A549 (cell line): ENCODE measurements around the gene RNF34. TPM values are rescaled to one million over a fixed set of nuclear protein-coding genes. Genes with fewer than 3 reads are reported as not detected.

ENCODE experiments used
- ATAC-seq, 2 experiments: fragments of 200-7000 bp in 1 of 2; fragments of >200 bp in 1 of 2; cut with Nextera tagmentation in 1 of 2; cut with Tn5 transposase in 1 of 2; 3 replicates each; pipeline versions ENCODE4 v1.8.0 to v1.9.1; 2018 to 2020; ENCODE audit warnings: mild to moderate bottlenecking in 1 of 2, moderate library complexity in 1 of 2
- CTCF ChIA-PET: fragments of 300-600 bp; sonication (Branson Sonifier 250); formaldehyde crosslinking; extraction: SDS; loops from one replicate; lab custom pipeline; 2021; ENCODE audit warnings: antibody characterized with exemption, inconsistent platforms; lab: Yijun Ruan, JAX
- POLR2A ChIA-PET: fragments of 350-600 bp; formaldehyde crosslinking; extraction: SDS; loops from one replicate; lab custom pipeline; 2021; ENCODE audit warnings: antibody characterized with exemption, inconsistent platforms; lab: Yijun Ruan, JAX
- DNase-seq, 2 experiments: peaks; one replicate each; pipeline versions ENCODE4 v3.0.0 to v3.0.0-alpha.2; 2011 to 2016; ENCODE audit warnings: low read depth in 1 of 2, low spot score in 1 of 2
- FAIRE-seq: peaks from 2 replicates; lab custom pipeline; 2011; peaks lifted over from hg19 to GRCh38; lab: Jason Lieb, UNC
- H3K27ac ChIP-seq, 2 experiments: fragments of >200 bp; sonication (Bioruptor Twin); formaldehyde crosslinking; 3 replicates each; pipeline ENCODE4 v1.5.1; 2016 to 2017
- H3K4me1 ChIP-seq: fragments of >200 bp; sonication (Bioruptor Twin); formaldehyde crosslinking; 3 replicates; pipeline ENCODE4 v1.6.1; 2016
- H3K4me2 ChIP-seq: fragments of >200 bp; sonication (Bioruptor Twin); formaldehyde crosslinking; 3 replicates; pipeline ENCODE4 v1.6.1; 2016
- H3K4me3 ChIP-seq: fragments of >200 bp; sonication (Bioruptor Twin); formaldehyde crosslinking; 3 replicates; pipeline ENCODE4 v1.5.1; 2016
- H3K9me3 ChIP-seq: fragments of >200 bp; sonication (Bioruptor Twin); formaldehyde crosslinking; 3 replicates; pipeline ENCODE4 v1.6.1; 2016
- CBX2 ChIP-seq: fragments of 200-600 bp; sonication (generic); IDR thresholded peaks from 2 replicates; pipeline ENCODE4 v1.6.1; 2016; ENCODE audit warnings: low read depth, mild to moderate bottlenecking, borderline replicate concordance
- CEBPB ChIP-seq, 2 experiments: fragments of >200 bp in 1 of 2; sonication (Bioruptor Twin) in 1 of 2; formaldehyde crosslinking in 1 of 2; IDR thresholded peaks; 2 replicates each; pipeline ENCODE4 v1.6.1; 2012 to 2016
- CHD4 ChIP-seq: fragments of 200-600 bp; sonication (generic); IDR thresholded peaks from 2 replicates; pipeline ENCODE4 v1.6.1; 2016; ENCODE audit warnings: antibody characterized with exemption, mild to moderate bottlenecking, borderline replicate concordance
- EHF ChIP-seq: fragments of 250-450 bp; sonication (Bioruptor Pico); IDR thresholded peaks from 2 replicates; pipeline ENCODE4 v1.5.0; 2020; ENCODE audit warnings: mild to moderate bottlenecking
- FOSB ChIP-seq: fragments of 250-450 bp; sonication (Bioruptor Pico); IDR thresholded peaks from 2 replicates; pipeline ENCODE4 v1.5.0; 2020; ENCODE audit warnings: mild to moderate bottlenecking, moderate library complexity
- FOXS1 ChIP-seq: fragments of 250-450 bp; sonication (Bioruptor Pico); IDR thresholded peaks from 2 replicates; pipeline ENCODE4 v1.5.0; 2020; ENCODE audit warnings: mild to moderate bottlenecking, moderate library complexity
- GATA3 ChIP-seq: IDR thresholded peaks from 2 replicates; pipeline ENCODE4 v1.6.1; 2012; ENCODE audit warnings: borderline replicate concordance
- HEYL ChIP-seq: fragments of 250-450 bp; sonication (Bioruptor Pico); IDR thresholded peaks from 2 replicates; pipeline ENCODE4 v1.8.0; 2021; ENCODE audit warnings: mild to moderate bottlenecking, moderate library complexity
- HOXA7 ChIP-seq: fragments of 250-450 bp; sonication (Bioruptor Pico); IDR thresholded peaks from 2 replicates; pipeline ENCODE4 v1.5.0; 2020; ENCODE audit warnings: mild to moderate bottlenecking, moderate library complexity
- JUN ChIP-seq, 2 experiments: fragments of >200 bp; sonication (Bioruptor Twin); formaldehyde crosslinking; IDR thresholded peaks; 2 replicates in 1 of 2; 3 replicates in 1 of 2; pipeline ENCODE4 v1.6.1; 2016 to 2017
- JUNB ChIP-seq: fragments of >200 bp; sonication (Bioruptor Twin); formaldehyde crosslinking; IDR thresholded peaks from 2 replicates; pipeline ENCODE4 v1.6.1; 2016
- MAFK ChIP-seq: fragments of 450-650 bp; IDR thresholded peaks from 2 replicates; pipeline ENCODE4 v1.6.1; 2014; ENCODE audit not compliant: partially characterized antibody
- MYC ChIP-seq: IDR thresholded peaks from 2 replicates; pipeline ENCODE4 v1.6.1; 2012; ENCODE audit warnings: mild to moderate bottlenecking, inconsistent platforms, low read length, improper control_type of control experiment, borderline replicate concordance
- NPAS2 ChIP-seq: fragments of 250-450 bp; sonication (Bioruptor Pico); IDR thresholded peaks from 2 replicates; pipeline ENCODE4 v1.8.0; 2022; ENCODE audit warnings: mild to moderate bottlenecking, moderate library complexity, borderline replicate concordance
- NR3C1 ChIP-seq: fragments of >200 bp; sonication (Bioruptor Twin); formaldehyde crosslinking; IDR thresholded peaks from 3 replicates; pipeline ENCODE4 v1.6.1; 2017
- POLR2A ChIP-seq: IDR thresholded peaks from 2 replicates; pipeline ENCODE4 v1.6.1; 2012; ENCODE audit warnings: mild to moderate bottlenecking, low read length
- RARB ChIP-seq: fragments of 250-450 bp; sonication (Bioruptor Pico); IDR thresholded peaks from 2 replicates; pipeline ENCODE4 v1.8.0; 2021; ENCODE audit warnings: mild to moderate bottlenecking, moderate library complexity
- RFX5 ChIP-seq: fragments of 450-650 bp; IDR thresholded peaks from 2 replicates; pipeline ENCODE4 v1.7.1; 2014; ENCODE audit warnings: antibody characterized with exemption, mild to moderate bottlenecking, moderate library complexity
- SMC3 ChIP-seq: fragments of >200 bp; sonication (Bioruptor Twin); formaldehyde crosslinking; IDR thresholded peaks from 3 replicates; pipeline ENCODE4 v1.6.1; 2018; ENCODE audit warnings: inconsistent platforms
- SREBF2 ChIP-seq: fragments of 450-650 bp; IDR thresholded peaks from 2 replicates; pipeline ENCODE4 v1.6.1; 2014; ENCODE audit warnings: mild to moderate bottlenecking, moderate library complexity
- TP53 ChIP-seq: fragments of 250-450 bp; sonication (Bioruptor Pico); IDR thresholded peaks from 2 replicates; pipeline ENCODE4 v1.5.0; 2021; ENCODE audit warnings: mild to moderate bottlenecking, moderate library complexity
- ZC3H11A ChIP-seq: fragments of 450-650 bp; IDR thresholded peaks from 2 replicates; pipeline ENCODE4 v1.6.1; 2014; ENCODE audit warnings: antibody characterized with exemption, mild to moderate bottlenecking
- ZFP36 ChIP-seq: fragments of 450-650 bp; IDR thresholded peaks from 2 replicates; pipeline ENCODE4 v1.6.1; 2014; ENCODE audit warnings: borderline replicate concordance; ENCODE audit not compliant: partially characterized antibody
- ZNF302 ChIP-seq: fragments of 250-450 bp; sonication (Bioruptor Pico); IDR thresholded peaks from 2 replicates; pipeline ENCODE4 v1.9.0; 2021; ENCODE audit warnings: inconsistent platforms, mild to moderate bottlenecking, moderate library complexity
- ZSCAN20 ChIP-seq: fragments of 250-450 bp; sonication (Bioruptor Pico); IDR thresholded peaks from 2 replicates; pipeline ENCODE4 v1.8.0; 2022; ENCODE audit warnings: mild to moderate bottlenecking, moderate library complexity
- WGBS: methylation state at CpG from one replicate; pipeline ENCODE4 v1.1.6; 2017; ENCODE audit errors: missing lambda C conversion rate; 5-methylcytosine and 5-hydroxymethylcytosine counted together
- polyA plus RNA-seq, 4 experiments: library from polyadenylated mRNA; depleted of rRNA in 3 of 4; stranded (reverse); fragments of >200 nt; fragmentation: RNase III in 1 of 4; extraction: RNeasy Plus Mini Kit Qiagen cat#74134 plus additional on column Dnase treatment in 1 of 4; gene quantifications; 2 replicates in 3 of 4; 3 replicates in 1 of 4; pipeline ENCODE4 v1.2.3, GENCODE V29; 2011 to 2017
- TF ChIP-seq, protein P1 (sequence below): fragments of 250-450 bp; sonication (Bioruptor Pico); IDR thresholded peaks from 2 replicates; pipeline ENCODE4 v1.5.0; 2020; ENCODE audit warnings: low read depth, mild to moderate bottlenecking, moderate library complexity
- TF ChIP-seq, protein P2 (sequence below): fragments of >200 bp; sonication (Bioruptor Twin); formaldehyde crosslinking; IDR thresholded peaks from 3 replicates; pipeline ENCODE4 v1.6.1; 2016
- TF ChIP-seq, protein P3 (sequence below): fragments of 250-450 bp; sonication (Bioruptor Pico); IDR thresholded peaks from 2 replicates; pipeline ENCODE4 v1.5.0; 2021; ENCODE audit warnings: mild to moderate bottlenecking, moderate library complexity, borderline replicate concordance
- TF ChIP-seq, protein P4 (sequence below): fragments of >200 bp; sonication (Bioruptor Twin); formaldehyde crosslinking; IDR thresholded peaks from 2 replicates; pipeline ENCODE4 v1.6.1; 2016
- TF ChIP-seq, protein P5 (sequence below): fragments of 200-600 bp; sonication (generic); IDR thresholded peaks from 2 replicates; pipeline ENCODE4 v1.6.1; 2016; ENCODE audit warnings: antibody characterized with exemption, mild to moderate bottlenecking, moderate library complexity

The RNF34 gene
- polyA plus RNA-seq, 2 of the 4 experiments (the other 2 are of a cell fraction) = 44.5 to 59.4 TPM

DNA sequence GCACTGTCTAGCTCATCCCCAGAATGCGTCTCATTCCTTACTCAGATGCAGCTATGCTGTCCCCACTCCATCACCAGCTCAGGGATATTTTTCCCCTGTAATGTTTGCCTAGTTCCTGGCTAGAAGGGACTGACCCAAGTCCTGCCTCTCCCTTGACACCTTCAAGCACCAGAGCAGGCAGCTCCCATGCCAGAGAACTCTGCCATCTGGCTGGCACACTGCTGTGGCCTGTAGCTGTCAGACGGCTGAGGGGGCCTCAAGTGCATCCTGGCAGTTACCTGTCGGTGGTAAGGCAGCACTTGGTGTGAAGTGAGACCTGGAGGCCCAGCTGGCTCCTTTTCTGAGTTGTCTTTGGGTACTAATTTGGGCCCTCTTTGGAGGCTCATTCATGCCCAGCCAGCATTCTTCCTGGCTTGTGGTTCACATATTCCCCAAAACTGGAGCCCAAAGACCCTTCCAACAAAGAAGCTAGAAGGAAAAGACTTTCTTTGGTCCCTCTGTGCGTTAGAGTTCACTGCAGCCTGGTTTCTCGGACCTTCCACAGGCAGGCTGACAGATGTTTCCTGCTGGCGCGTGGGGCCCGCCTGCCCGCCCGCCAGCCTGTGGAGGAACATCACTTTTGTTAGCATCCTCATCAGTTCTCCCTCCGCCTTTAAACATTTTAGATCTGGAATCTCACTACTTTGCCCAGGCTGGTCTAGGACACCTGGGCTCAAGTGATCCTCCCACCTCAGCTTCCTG lies 33.0 kb downstream of the RNF34 start:
- DNase-seq (no peak), ATAC-seq (peak in 1 of 2 experiments; percentile 28; a peak in 3 of 6 replicates), FAIRE-seq (no peak)
- ChIA-PET CTCF (interaction anchor here (0.6 to 7.4 kb wide), 6 partner anchors 10 to 98 kb away, joined by 3 to 70 read pairs (median 4); no protein-coding TSS in a partner anchor), POLR2A (no interaction called here)
- Histone ChIP-seq H3K4me3 (no peak overlapping the region), H3K27ac (no peak overlapping the region), H3K4me2 (no peak overlapping the region), H3K9me3 (peaks cover 7% of the 10 kb centered on the region; the same call in 1 of the 3 replicates), H3K4me1 (no peaks in the 10 kb centered on the region)
- 93% methylated on average over 10 of the region's 11 CpGs for WGBS
- TF ChIP-seq, protein P1, sequence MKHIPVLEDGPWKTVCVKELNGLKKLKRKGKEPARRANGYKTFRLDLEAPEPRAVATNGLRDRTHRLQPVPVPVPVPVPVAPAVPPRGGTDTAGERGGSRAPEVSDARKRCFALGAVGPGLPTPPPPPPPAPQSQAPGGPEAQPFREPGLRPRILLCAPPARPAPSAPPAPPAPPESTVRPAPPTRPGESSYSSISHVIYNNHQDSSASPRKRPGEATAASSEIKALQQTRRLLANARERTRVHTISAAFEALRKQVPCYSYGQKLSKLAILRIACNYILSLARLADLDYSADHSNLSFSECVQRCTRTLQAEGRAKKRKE (CRISPR knock-in tag) = no peak
- TF ChIP-seq FOSB (CRISPR knock-in tag) (no peak), SREBF2 (no peak), TP53 (CRISPR knock-in tag) (no peak), ZNF302 (CRISPR knock-in tag) (no peak), ZC3H11A (no peak), CHD4 (no peak), FOXS1 (CRISPR knock-in tag) (no peak), SMC3 (no peak), EHF (CRISPR knock-in tag) (no peak), POLR2A (no peak), NPAS2 (CRISPR knock-in tag) (no peak), GATA3 (no peak), ZSCAN20 (CRISPR knock-in tag) (no peak), RARB (no peak), NR3C1 (no peak), MYC (no peak)
- TF ChIP-seq, protein P2, sequence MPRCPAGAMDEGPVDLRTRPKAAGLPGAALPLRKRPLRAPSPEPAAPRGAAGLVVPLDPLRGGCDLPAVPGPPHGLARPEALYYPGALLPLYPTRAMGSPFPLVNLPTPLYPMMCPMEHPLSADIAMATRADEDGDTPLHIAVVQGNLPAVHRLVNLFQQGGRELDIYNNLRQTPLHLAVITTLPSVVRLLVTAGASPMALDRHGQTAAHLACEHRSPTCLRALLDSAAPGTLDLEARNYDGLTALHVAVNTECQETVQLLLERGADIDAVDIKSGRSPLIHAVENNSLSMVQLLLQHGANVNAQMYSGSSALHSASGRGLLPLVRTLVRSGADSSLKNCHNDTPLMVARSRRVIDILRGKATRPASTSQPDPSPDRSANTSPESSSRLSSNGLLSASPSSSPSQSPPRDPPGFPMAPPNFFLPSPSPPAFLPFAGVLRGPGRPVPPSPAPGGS = no peak
- TF ChIP-seq, protein P3, sequence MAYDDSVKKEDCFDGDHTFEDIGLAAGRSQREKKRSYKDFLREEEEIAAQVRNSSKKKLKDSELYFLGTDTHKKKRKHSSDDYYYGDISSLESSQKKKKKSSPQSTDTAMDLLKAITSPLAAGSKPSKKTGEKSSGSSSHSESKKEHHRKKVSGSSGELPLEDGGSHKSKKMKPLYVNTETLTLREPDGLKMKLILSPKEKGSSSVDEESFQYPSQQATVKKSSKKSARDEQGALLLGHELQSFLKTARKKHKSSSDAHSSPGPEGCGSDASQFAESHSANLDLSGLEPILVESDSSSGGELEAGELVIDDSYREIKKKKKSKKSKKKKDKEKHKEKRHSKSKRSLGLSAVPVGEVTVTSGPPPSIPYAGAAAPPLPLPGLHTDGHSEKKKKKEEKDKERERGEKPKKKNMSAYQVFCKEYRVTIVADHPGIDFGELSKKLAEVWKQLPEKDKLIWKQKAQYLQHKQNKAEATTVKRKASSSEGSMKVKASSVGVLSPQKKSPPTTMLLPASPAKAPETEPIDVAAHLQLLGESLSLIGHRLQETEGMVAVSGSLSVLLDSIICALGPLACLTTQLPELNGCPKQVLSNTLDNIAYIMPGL (CRISPR knock-in tag) = no peak

DNA sequence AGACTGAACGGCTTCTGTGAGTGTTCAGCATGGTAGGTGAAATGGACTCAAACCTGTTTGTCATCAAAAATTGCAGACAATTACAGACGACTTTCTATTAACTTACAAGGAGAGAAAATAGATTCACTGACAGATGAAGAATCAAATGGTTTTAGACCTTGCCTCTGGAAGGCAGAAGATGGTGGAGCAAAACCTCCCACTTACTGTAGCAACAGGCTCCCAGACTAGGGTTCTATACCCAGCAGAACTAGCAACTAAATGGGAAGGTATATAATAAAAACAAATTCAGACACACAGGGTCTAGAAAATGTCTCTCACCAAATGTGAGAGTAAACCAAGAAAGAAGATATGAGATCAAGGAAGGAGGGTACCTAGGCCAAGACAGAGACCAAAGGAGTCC lies 36.8 kb downstream of the RNF34 start:
- DNase-seq = no peak
- ATAC-seq = no peak
- Histone ChIP-seq H3K4me3 (no peak overlapping the region), H3K27ac (no peak overlapping the region), H3K9me3 (peaks cover 7% of the 10 kb centered on the region; the same call in 1 of the 3 replicates), H3K4me1 (no peaks in the 10 kb centered on the region), H3K4me2 (no peak overlapping the region)
- ChIA-PET CTCF (interaction anchor here (1.0 kb wide), 1 partner anchor 10 kb away, joined by 3 read pairs; no protein-coding TSS in a partner anchor), POLR2A (no interaction called here)
- FAIRE-seq = no peak
- 91% methylated on average over 2 of the region's 2 CpGs for WGBS
- TF ChIP-seq RFX5 = no peak
- TF ChIP-seq CBX2 = no peak
- no peak for TF ChIP-seq HEYL (CRISPR knock-in tag)
- no peak for TF ChIP-seq ZFP36
- TF ChIP-seq POLR2A = no peak
- no peak for TF ChIP-seq HOXA7 (CRISPR knock-in tag)
- no peak for TF ChIP-seq CEBPB (IDR thresholded peaks at IDR 0.05)
- TF ChIP-seq JUN (IDR thresholded peaks at IDR 0.05) = no peak
- no peak for TF ChIP-seq TP53 (CRISPR knock-in tag)
- TF ChIP-seq ZSCAN20 (CRISPR knock-in tag) = no peak
- TF ChIP-seq, protein P4, sequence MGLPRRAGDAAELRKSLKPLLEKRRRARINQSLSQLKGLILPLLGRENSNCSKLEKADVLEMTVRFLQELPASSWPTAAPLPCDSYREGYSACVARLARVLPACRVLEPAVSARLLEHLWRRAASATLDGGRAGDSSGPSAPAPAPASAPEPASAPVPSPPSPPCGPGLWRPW = no peak
- no peak for TF ChIP-seq MAFK
- no peak for TF ChIP-seq RARB
- TF ChIP-seq, protein P1 (CRISPR knock-in tag) = no peak
- TF ChIP-seq JUNB = no peak
- TF ChIP-seq, protein P5, sequence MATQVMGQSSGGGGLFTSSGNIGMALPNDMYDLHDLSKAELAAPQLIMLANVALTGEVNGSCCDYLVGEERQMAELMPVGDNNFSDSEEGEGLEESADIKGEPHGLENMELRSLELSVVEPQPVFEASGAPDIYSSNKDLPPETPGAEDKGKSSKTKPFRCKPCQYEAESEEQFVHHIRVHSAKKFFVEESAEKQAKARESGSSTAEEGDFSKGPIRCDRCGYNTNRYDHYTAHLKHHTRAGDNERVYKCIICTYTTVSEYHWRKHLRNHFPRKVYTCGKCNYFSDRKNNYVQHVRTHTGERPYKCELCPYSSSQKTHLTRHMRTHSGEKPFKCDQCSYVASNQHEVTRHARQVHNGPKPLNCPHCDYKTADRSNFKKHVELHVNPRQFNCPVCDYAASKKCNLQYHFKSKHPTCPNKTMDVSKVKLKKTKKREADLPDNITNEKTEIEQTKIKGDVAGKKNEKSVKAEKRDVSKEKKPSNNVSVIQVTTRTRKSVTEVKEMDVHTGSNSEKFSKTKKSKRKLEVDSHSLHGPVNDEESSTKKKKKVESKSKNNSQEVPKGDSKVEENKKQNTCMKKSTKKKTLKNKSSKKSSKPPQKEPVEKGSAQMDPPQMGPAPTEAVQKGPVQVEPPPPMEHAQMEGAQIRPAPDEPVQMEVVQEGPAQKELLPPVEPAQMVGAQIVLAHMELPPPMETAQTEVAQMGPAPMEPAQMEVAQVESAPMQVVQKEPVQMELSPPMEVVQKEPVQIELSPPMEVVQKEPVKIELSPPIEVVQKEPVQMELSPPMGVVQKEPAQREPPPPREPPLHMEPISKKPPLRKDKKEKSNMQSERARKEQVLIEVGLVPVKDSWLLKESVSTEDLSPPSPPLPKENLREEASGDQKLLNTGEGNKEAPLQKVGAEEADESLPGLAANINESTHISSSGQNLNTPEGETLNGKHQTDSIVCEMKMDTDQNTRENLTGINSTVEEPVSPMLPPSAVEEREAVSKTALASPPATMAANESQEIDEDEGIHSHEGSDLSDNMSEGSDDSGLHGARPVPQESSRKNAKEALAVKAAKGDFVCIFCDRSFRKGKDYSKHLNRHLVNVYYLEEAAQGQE = no peak
